ENCODE results near the gene ATP1B3.

DNA sequence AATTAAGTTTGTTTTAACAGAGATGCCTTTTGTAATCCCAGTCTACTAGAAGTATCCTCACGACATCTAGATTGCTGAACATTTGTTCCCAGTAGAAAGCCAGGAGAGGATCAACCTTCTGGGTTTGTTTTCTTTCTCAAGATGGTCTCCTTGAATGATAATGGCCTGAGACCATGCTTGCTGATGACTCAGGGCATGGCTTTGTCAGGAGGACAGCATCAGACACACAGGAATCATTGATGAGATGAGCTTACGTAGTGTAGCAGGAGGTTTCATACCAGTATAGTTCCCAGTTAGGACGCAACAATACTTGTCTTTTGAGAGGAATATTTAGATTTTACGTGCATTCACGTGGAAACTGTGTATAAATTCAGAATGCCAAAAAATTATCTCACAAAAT lies 38.6 kb downstream of the ATP1B3 start:
- no peak for TF ChIP-seq POLR2A (IDR thresholded peaks at IDR 0.05)
- TF ChIP-seq, protein P1, sequence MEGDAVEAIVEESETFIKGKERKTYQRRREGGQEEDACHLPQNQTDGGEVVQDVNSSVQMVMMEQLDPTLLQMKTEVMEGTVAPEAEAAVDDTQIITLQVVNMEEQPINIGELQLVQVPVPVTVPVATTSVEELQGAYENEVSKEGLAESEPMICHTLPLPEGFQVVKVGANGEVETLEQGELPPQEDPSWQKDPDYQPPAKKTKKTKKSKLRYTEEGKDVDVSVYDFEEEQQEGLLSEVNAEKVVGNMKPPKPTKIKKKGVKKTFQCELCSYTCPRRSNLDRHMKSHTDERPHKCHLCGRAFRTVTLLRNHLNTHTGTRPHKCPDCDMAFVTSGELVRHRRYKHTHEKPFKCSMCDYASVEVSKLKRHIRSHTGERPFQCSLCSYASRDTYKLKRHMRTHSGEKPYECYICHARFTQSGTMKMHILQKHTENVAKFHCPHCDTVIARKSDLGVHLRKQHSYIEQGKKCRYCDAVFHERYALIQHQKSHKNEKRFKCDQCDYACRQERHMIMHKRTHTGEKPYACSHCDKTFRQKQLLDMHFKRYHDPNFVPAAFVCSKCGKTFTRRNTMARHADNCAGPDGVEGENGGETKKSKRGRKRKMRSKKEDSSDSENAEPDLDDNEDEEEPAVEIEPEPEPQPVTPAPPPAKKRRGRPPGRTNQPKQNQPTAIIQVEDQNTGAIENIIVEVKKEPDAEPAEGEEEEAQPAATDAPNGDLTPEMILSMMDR (IDR thresholded peaks at IDR 0.05) = no peak
